H9 (cell line): Measurements from ENCODE around the gene BORCS8. TPM values are rescaled to one million over a fixed set of nuclear protein-coding genes. Genes with fewer than 3 reads are reported as not detected.

Experiments
- DNase-seq: peaks from one replicate; pipeline ENCODE4 v3.0.0-alpha.2; 2017
- H2AFZ ChIP-seq: one replicate; pipeline ENCODE4 v1.6.1; 2013; ENCODE audit warnings: mild to moderate bottlenecking, low read length, control low read depth, moderate library complexity
- H2AK5ac ChIP-seq: 2 replicates; pipeline ENCODE4 v1.6.1; 2013; ENCODE audit warnings: low read length, control low read depth, mixed read lengths; ENCODE audit not compliant: insufficient read length
- H2BK120ac ChIP-seq: one replicate; pipeline ENCODE4 v1.6.1; 2013; ENCODE audit warnings: low read depth, mild to moderate bottlenecking, low read length, control low read depth, inconsistent platforms; ENCODE audit not compliant: poor library complexity, severe bottlenecking
- H2BK12ac ChIP-seq: 2 replicates; pipeline ENCODE4 v1.6.1; 2013; ENCODE audit warnings: low read length, control low read depth, mixed read lengths, low read depth; ENCODE audit not compliant: insufficient read length
- H2BK15ac ChIP-seq: 2 replicates; pipeline ENCODE4 v1.6.1; 2013; ENCODE audit warnings: low read depth, low read length, control low read depth
- H2BK20ac ChIP-seq: one replicate; pipeline ENCODE4 v1.6.1; 2013; ENCODE audit warnings: low read depth, mild to moderate bottlenecking, low read length, control low read depth, inconsistent platforms; ENCODE audit not compliant: poor library complexity, severe bottlenecking
- H2BK5ac ChIP-seq: 2 replicates; pipeline ENCODE4 v1.6.1; 2013; ENCODE audit warnings: low read length, control low read depth, mixed read lengths; ENCODE audit not compliant: insufficient read length
- H3K14ac ChIP-seq: 2 replicates; pipeline ENCODE4 v1.6.1; 2013; ENCODE audit warnings: low read length, control low read depth; ENCODE audit not compliant: insufficient read depth
- H3K18ac ChIP-seq: 2 replicates; pipeline ENCODE4 v1.6.1; 2013; ENCODE audit warnings: low read depth, mild to moderate bottlenecking, mixed read lengths, low read length, control low read depth; ENCODE audit not compliant: insufficient read length
- H3K23ac ChIP-seq: 2 replicates; pipeline ENCODE4 v1.6.1; 2013; ENCODE audit warnings: low read length, control low read depth, mixed read lengths, low read depth; ENCODE audit not compliant: insufficient read length
- H3K23me2 ChIP-seq: 2 replicates; pipeline ENCODE4 v1.6.1; 2013; ENCODE audit warnings: low read depth, mild to moderate bottlenecking, mixed read lengths, low read length, control low read depth; ENCODE audit not compliant: insufficient read length, poor library complexity, severe bottlenecking
- H3K27ac ChIP-seq: 2 replicates; pipeline ENCODE4 v1.5.1; 2013; ENCODE audit warnings: low read length, control low read depth, mixed read lengths, low read depth; ENCODE audit not compliant: insufficient read length
- H3K27me3 ChIP-seq: 2 replicates; pipeline ENCODE4 v1.6.1; 2013; ENCODE audit warnings: low read length, control low read depth, inconsistent platforms; ENCODE audit not compliant: insufficient read depth
- H3K4ac ChIP-seq: 2 replicates; pipeline ENCODE4 v1.6.1; 2013; ENCODE audit warnings: low read depth, mild to moderate bottlenecking, control low read depth, inconsistent platforms, low read length, moderate library complexity
- H3K4me1 ChIP-seq: 2 replicates; pipeline ENCODE4 v1.6.1; 2013; ENCODE audit warnings: low read length, control low read depth, inconsistent platforms; ENCODE audit not compliant: insufficient read depth
- H3K4me2 ChIP-seq: 2 replicates; pipeline ENCODE4 v1.6.1; 2013; ENCODE audit warnings: low read length, control low read depth, mixed read lengths; ENCODE audit not compliant: insufficient read length, insufficient read depth
- H3K56ac ChIP-seq: 2 replicates; pipeline ENCODE4 v1.6.1; 2013; ENCODE audit warnings: low read depth, mild to moderate bottlenecking, mixed read lengths, low read length, control low read depth; ENCODE audit not compliant: insufficient read length
- H3K79me1 ChIP-seq: 2 replicates; pipeline ENCODE4 v1.6.1; 2013; ENCODE audit warnings: low read depth, mild to moderate bottlenecking, moderate library complexity, low read length, control low read depth, inconsistent platforms; ENCODE audit not compliant: insufficient read depth, poor library complexity, severe bottlenecking
- H3K79me2 ChIP-seq: 2 replicates; pipeline ENCODE4 v1.6.1; 2013; ENCODE audit warnings: low read length, control low read depth, inconsistent platforms; ENCODE audit not compliant: insufficient read depth
- H3K9ac ChIP-seq: 2 replicates; pipeline ENCODE4 v1.6.1; 2013; ENCODE audit warnings: low read length, control low read depth, mixed read lengths; ENCODE audit not compliant: insufficient read length; ENCODE audit errors: extremely low read depth
- H3K9me3 ChIP-seq: one replicate; pipeline ENCODE4 v1.6.1; 2013; ENCODE audit warnings: low read depth, low read length, inconsistent platforms; ENCODE audit not compliant: control insufficient read depth
- H3T11ph ChIP-seq: one replicate; pipeline ENCODE4 v1.6.1; 2013; ENCODE audit warnings: mild to moderate bottlenecking, low read length, control low read depth, inconsistent platforms
- H4K20me1 ChIP-seq: one replicate; pipeline ENCODE4 v1.6.1; 2013; ENCODE audit not compliant: control insufficient read depth, insufficient read length, insufficient read depth
- H4K5ac ChIP-seq: 2 replicates; pipeline ENCODE4 v1.6.1; 2013; ENCODE audit warnings: low read depth, mild to moderate bottlenecking, mixed read lengths, low read length, control low read depth; ENCODE audit not compliant: insufficient read length
- H4K8ac ChIP-seq: replicated peaks from 2 replicates; pipeline ENCODE4 v1.6.1; 2013; ENCODE audit warnings: low read length, control low read depth, mixed read lengths, low read depth; ENCODE audit not compliant: insufficient read length
- H4K91ac ChIP-seq: 2 replicates; pipeline ENCODE4 v1.6.1; 2013; ENCODE audit warnings: low read depth, mild to moderate bottlenecking, moderate library complexity, mixed read lengths, low read length, control low read depth; ENCODE audit not compliant: insufficient read length
- H3K27ac Mint-ChIP-seq, 3 experiments: 2 replicates in 2 of 3; 3 replicates in 1 of 3; pipeline ENCODE4 v1.8.0; 2020 to 2021; ENCODE audit warnings: mixed read lengths in 3 of 3, mild to moderate bottlenecking in 1 of 3, moderate library complexity in 1 of 3
- H3K27me3 Mint-ChIP-seq: 2 replicates; pipeline ENCODE4 v1.8.0; 2021; ENCODE audit warnings: low read depth, mild to moderate bottlenecking, moderate library complexity, mixed read lengths
- H3K36me3 Mint-ChIP-seq, 3 experiments: 2 replicates in 2 of 3; 3 replicates in 1 of 3; pipeline ENCODE4 v1.8.0; 2020 to 2021; ENCODE audit warnings: low read depth in 3 of 3, mixed read lengths in 3 of 3; ENCODE audit not compliant: insufficient read depth in 1 of 3
- H3K4me1 Mint-ChIP-seq, 2 experiments: 2 replicates each; pipeline ENCODE4 v1.8.0; 2020; ENCODE audit warnings: mixed read lengths in 2 of 2
- H3K4me3 Mint-ChIP-seq, 2 experiments: 2 replicates in 1 of 2; 3 replicates in 1 of 2; pipeline ENCODE4 v1.8.0; 2020 to 2021; ENCODE audit warnings: mild to moderate bottlenecking in 2 of 2, mixed read lengths in 2 of 2, moderate library complexity in 1 of 2
- H3K9me3 Mint-ChIP-seq, 2 experiments: 2 replicates in 1 of 2; 3 replicates in 1 of 2; pipeline ENCODE4 v1.8.0; 2020; ENCODE audit warnings: mild to moderate bottlenecking in 2 of 2, mixed read lengths in 2 of 2, moderate library complexity in 1 of 2
- WGBS: extraction: QIAGEN DNeasy Blood & Tissue Kit; methylation state at CpG from one replicate; pipeline ENCODE4 v1.1.7; 2013; ENCODE audit warnings: missing lambda C conversion rate, low lambda C conversion rate, mixed read lengths; ENCODE audit not compliant: insufficient read length; ENCODE audit errors: extremely low coverage; 5-methylcytosine and 5-hydroxymethylcytosine counted together
- total RNA-seq: library from RNA; stranded (reverse); gene quantifications from 2 replicates; pipeline ENCODE4 v1.2.1, GENCODE V29; 2021
- TF ChIP-seq, protein P1 (sequence below): fragments of 200-600 bp; sonication (generic); conservative IDR thresholded peaks from 3 replicates; pipeline ENCODE4 v1.8.0; 2021; ENCODE audit warnings: antibody characterized with exemption, mild to moderate bottlenecking

Gene BORCS8
- total RNA-seq, 1 experiment from 2014 or later = 20.4 TPM

DNA sequence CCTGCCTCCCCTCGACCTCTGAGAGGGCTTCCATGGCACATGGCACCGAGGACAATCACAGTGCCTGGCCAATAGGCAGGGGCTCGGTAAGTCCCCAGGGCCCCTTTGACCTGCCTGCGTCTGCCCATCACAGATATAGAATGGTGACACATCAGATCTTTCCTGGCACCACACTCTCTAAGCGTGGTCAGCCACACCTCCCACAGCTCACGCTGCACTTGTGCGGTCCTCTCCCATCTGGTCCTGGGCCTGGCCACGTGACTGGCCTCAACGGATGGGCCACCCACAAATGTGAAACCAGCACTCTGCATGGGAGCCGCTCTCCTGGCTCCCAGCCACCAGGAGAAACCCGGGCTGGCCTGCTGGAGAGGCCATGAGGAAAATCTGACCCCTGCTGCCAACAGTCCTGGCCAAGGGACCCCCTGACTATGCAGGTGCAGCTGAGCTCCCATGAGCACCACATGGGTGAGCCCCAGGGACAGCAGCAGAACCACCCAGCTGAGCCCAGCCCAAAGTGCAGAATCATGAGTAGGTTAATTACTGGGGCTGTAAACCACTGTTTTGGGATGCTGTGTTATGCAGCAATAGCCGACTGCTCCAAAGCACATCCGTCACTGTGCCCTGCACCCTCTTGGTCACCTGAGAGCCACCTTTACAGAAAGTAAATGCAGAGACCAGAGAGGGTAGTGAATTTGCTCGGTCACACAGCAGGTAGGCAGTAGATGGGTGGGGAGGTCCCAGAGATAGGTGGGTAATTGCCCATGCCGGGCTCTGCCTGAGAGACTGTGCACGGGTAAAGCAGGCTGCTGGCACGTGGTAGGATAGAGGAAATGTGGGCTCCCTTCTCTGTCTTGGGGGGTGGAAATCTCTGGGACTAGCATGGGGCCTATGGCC lies 12.2 kb downstream of the BORCS8 start:
- Mint-ChIP-seq H3K27me3 (peaks cover 1% of the 10 kb centered on the region), H3K27ac (no peak overlapping the region; a peak in 1 of 7 replicates), H3K4me3 (no peak overlapping the region), H3K4me1 (peaks cover 0 to 5% of the 10 kb centered on the region in 2 experiments; a peak in 1 of 4 replicates), H3K36me3 (peaks cover 13 to 23% (median 21%) of the 10 kb centered on the region in 3 experiments), H3K9me3 (no peaks in the 10 kb centered on the region)
- DNase-seq = no peak
- H3K18ac ChIP-seq = no peak overlapping the region
- H3K4me2 ChIP-seq = no peak overlapping the region
- H4K91ac ChIP-seq = no peak overlapping the region
- H4K8ac ChIP-seq = no peak overlapping the region
- no peaks in the 10 kb centered on the region for H3K23me2 ChIP-seq
- no peak overlapping the region for H2BK120ac ChIP-seq
- H3K23ac ChIP-seq = no peak overlapping the region
- H3T11ph ChIP-seq = no peak overlapping the region
- TF ChIP-seq, protein P1, sequence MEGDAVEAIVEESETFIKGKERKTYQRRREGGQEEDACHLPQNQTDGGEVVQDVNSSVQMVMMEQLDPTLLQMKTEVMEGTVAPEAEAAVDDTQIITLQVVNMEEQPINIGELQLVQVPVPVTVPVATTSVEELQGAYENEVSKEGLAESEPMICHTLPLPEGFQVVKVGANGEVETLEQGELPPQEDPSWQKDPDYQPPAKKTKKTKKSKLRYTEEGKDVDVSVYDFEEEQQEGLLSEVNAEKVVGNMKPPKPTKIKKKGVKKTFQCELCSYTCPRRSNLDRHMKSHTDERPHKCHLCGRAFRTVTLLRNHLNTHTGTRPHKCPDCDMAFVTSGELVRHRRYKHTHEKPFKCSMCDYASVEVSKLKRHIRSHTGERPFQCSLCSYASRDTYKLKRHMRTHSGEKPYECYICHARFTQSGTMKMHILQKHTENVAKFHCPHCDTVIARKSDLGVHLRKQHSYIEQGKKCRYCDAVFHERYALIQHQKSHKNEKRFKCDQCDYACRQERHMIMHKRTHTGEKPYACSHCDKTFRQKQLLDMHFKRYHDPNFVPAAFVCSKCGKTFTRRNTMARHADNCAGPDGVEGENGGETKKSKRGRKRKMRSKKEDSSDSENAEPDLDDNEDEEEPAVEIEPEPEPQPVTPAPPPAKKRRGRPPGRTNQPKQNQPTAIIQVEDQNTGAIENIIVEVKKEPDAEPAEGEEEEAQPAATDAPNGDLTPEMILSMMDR = no peak
- H3K9ac ChIP-seq = no peak overlapping the region
- H3K9me3 ChIP-seq = no peaks in the 10 kb centered on the region
- no CpG with 5 or more reads among the region's 17 CpGs for WGBS
- H2BK20ac ChIP-seq = no peak overlapping the region
- H2BK5ac ChIP-seq = no peak overlapping the region
- H3K4me1 ChIP-seq = no peaks in the 10 kb centered on the region
- no peaks in the 10 kb centered on the region for H3K79me1 ChIP-seq
- H2AK5ac ChIP-seq = no peak overlapping the region
- H2AFZ ChIP-seq = no peak overlapping the region
- H3K4ac ChIP-seq = no peak overlapping the region
- no peaks in the 10 kb centered on the region for H4K20me1 ChIP-seq
- no peaks in the 10 kb centered on the region for H3K27me3 ChIP-seq
- H4K5ac ChIP-seq = no peak overlapping the region
- no peak overlapping the region for H2BK12ac ChIP-seq
- no peak overlapping the region; the same call in 1 of the 2 replicates for H3K14ac ChIP-seq
- no peak overlapping the region for H3K56ac ChIP-seq
- H3K79me2 ChIP-seq = no peaks in the 10 kb centered on the region
- no peak overlapping the region for H3K27ac ChIP-seq
- H2BK15ac ChIP-seq = no peak overlapping the region
